HG02610 (cell line): Measurements from ENCODE around the gene TAPBPL.

Experiments used
- ATAC-seq: cut with Tn5 transposase; IDR thresholded peaks from one replicate; pipeline ENCODE4 v1.9.1; 2021; ENCODE audit warnings: mild to moderate bottlenecking, moderate library complexity; ENCODE audit not compliant: unreplicated experiment

The TAPBPL gene

GRCh38 chr12:6435961-6436715 is 15.7 kb upstream of the TAPBPL start:
- no peak for ATAC-seq

GRCh38 chr12:6437586-6437985 is 14.3 kb upstream of the TAPBPL start:
- no peak for ATAC-seq

GRCh38 chr12:6438345-6438744 is 13.5 kb upstream of the TAPBPL start:
- ATAC-seq: no peak

DNA sequence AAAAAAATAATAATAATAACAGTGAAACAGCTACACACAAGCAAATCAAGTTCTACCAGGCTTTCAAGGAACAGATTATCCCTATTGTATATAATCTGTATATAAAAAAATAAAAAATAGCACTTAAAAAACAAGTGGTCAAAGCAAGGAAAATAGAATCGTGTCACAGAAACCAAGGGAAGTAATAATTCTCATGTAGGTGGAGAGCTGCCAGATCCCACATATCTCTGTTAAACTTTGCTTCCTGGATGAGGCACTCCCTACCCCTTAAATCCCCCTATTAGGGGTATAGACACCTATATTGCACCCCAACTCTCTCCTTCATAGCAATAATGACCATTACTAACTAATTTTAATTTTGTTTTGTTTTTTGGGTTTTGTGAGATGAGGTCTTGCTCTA is 11.5 kb upstream of the TAPBPL start:
- no peak for ATAC-seq

GRCh38 chr12:6442836-6443235 is 9.0 kb upstream of the TAPBPL start:
- ATAC-seq: no peak

DNA sequence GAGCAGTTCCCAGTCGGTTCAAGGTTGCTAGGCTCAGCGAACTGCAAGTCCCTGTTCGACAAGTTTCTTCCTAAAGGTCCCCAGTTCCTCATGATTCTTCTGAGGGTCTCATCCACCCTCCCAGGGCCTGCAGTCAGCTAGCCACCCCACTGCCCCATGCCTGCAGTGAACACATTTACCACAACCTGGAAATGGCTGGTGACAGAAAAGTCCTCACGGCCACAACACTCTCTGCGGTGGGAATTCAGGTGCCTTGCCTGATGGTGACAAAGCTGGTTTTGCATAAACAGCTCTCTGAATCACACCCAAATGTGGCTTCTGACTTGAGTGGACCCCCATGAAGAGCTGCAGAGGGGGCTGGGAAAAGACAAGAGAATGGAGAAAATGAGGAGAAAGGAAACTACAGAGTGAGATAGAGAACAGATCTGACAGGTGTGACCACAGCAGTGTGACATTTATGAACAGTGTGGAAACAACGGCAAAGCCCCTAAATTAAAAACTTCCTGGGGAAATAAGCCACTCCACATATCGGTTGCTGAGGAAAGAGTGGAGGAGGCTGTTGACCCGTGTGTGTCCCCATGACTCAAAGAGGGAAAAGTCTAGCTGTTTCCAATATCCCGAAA is 8.4 kb upstream of the TAPBPL start:
- peak; percentile 39 for ATAC-seq

DNA sequence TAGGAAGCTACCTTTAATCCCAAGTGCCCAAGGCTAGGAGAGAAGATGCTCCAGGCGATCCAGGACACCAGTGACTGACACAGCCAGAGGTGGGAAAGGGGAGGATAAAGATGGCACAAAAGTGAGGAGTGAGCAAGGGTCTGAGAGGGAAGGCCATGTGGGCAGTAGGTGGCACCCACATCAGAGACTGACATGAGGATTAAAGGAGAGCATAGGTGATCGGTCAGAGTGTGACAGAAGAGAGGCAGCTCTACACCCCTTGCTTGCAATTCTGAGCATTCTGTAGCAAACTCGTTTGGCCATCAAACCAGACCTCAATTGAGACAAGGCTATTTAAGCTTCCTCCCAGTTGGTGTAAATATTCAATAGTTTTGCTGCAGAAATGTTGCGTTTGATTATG is 7.8 kb upstream of the TAPBPL start:
- no peak for ATAC-seq

DNA sequence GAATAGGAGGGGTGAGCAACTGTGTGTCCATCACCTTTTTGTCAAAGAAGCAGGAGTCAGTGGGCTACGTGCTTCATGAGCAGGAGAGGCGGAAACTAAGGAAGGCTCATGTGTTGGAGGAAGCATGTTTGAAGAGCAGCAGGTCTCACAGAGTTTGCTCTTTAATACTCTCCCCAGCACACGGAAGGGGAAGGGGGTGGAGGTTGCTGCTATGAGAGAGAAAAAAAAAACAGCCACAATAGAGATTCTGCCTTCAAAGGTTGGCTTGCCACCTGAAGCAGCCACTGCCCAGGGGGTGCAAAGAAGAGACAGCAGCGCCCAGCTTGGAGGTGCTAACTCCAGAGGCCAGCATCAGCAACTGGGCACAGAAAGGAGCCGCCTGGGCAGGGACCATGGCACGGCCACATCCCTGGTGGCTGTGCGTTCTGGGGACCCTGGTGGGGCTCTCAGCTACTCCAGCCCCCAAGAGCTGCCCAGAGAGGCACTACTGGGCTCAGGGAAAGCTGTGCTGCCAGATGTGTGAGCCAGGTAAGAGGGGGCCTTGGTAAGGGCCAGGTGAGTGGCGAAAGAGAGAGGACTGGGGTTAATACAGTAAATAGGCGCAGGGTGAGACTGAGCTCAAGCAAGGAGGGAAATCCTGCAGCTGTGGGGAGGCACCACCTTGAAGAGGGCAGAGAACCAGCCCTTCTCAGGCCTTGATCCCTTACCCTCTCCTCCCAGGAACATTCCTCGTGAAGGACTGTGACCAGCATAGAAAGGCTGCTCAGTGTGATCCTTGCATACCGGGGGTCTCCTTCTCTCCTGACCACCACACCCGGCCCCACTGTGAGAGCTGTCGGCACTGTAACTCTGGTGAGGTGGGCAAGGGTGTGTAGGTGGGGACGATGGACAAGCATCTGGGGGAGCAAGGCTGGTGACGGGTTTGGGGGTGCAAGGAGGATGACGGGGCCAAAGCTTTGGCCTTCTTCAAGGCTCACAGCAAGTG is 6.8 kb upstream of the TAPBPL start, which contains the start of gene CD27:
TSS of gene CD27 (plus strand) at position 252 of the 985 bp plus-strand sequence. CDS start at position 393, 141 bp downstream.
- ATAC-seq: no peak

GRCh38 chr12:6450091-6450868 is 1.6 kb upstream of the TAPBPL start:
- no peak for ATAC-seq

DNA sequence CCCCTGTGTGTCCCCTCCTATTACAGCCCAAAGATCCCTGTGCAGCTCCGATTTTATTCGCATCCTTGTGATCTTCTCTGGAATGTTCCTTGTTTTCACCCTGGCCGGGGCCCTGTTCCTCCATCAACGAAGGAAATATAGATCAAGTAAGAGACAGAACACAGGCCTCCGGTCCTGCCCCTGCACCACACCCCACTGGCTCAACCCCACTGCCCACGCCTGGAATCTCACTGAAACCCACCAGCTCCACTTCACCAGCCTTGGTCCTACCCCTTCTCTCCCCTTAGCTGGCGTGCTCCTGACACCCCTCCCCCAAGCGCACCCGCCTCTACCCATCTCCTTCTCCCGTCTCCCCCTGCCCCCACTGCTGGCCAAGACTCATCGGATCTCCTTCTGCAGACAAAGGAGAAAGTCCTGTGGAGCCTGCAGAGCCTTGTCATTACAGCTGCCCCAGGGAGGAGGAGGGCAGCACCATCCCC is 934 bp upstream of the TAPBPL start:
- ATAC-seq: no peak

- ATAC-seq: peak; percentile 12
Observed at GRCh38 chr12:6452245-6452943, 552 bp downstream of the TAPBPL start.

GRCh38 chr12:6452944-6453630 is 1.2 kb downstream of the TAPBPL start:
- no peak for ATAC-seq

- no peak for ATAC-seq
Observed at GRCh38 chr12:6457220-6457945, 5.5 kb downstream of the TAPBPL start.

DNA sequence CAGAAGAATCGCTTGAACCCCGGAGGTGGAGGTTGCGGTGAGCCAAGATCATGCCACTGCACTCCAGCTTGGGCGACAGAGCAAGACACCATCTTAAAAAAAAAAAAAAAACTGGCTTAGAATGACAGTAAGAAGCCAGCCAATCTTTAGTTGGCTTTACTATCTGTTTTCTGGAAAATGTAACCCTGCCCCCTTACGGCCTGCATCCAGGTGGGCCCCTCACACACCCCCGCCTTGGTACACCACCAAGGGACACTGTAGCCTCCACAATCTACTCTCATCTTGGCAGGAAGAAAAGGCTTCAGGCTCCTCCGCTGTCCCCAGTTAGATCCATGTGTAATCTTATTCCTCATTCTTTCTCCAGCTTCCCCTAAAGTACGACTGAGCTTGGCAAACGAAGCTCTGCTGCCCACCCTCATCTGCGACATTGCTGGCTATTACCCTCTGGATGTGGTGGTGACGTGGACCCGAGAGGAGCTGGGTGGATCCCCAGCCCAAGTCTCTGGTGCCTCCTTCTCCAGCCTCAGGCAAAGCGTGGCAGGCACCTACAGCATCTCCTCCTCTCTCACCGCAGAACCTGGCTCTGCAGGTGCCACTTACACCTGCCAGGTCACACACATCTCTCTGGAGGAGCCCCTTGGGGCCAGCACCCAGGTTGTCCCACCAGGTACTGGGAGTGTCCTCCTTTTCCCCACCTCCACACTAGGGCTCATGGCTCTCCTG is 6.6 kb downstream of the TAPBPL start:
- ATAC-seq: no peak

DNA sequence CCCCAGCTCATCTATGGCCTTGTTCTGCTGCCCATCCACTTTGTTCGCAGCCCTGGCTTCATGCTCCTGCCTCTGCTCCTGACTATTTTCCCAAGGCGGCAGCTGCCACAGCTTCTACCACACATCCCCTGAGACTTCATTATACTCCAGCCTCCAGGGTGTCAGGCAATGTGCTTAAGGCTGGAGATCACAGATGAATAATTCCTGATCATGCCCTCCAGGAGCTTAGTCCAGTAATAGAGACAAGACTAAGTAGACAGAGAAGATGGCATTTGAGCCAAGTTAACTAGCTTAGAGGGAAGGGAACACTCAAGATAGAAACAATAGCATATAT is 7.1 kb downstream of the TAPBPL start:
- ATAC-seq: no peak

GRCh38 chr12:6460751-6461371 is 9.0 kb downstream of the TAPBPL start:
- no peak for ATAC-seq

DNA sequence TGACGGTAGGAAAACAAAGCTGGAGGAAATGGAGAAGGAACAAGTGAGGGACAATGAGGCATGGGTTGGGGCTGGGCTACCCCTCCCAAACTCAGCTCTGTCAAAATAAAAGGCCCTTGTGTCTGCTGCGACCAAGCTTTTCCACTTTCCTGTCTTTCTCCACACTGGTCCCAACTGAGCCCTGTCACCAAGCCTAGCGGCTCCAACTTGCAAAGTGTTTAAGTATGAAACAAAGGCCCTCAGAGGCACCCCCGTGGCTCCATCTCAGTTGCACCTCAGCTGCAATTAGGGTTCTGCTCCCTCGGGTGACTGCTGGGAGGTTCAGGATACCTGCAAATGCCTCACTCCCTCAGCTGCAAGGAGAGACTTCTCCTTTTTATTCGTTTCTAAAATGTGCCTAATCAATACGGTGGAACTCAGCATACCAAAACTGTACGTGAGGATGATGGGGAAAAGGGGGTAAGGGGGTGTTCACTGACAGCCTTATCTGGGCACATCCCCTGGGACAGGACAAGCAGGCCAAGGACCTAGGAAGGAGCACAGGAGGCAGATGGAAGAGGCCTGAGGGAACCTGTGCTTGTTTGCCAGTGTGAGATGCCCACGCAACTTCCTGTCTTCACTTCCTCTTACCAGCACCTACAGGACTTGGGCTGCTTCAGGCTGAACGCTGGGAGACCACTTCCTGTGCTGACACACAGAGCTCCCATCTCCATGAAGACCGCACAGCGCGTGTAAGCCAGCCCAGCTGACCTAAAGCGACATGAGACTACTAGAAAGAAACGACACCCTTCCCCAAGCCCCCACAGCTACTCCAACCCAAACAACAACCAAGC is 9.8 kb downstream of the TAPBPL start:
- ATAC-seq: peak; percentile 77
